Right kidney (tissue), 1 donor: ENCODE results near the gene GOLGB1.
"Not testable (repeated sequence)": the region's sequence is repeated elsewhere in the genome, so short reads cannot be mapped to it uniquely, and the experiment has no call there.

Experiments used
- DNase-seq: peaks from one replicate; pipeline ENCODE4 v3.0.0-alpha.2; 2016

Gene GOLGB1

GRCh38 chr3:121748680-121749275 lies 763 bp downstream of the GOLGB1 start:
- DNase-seq: no peak

DNA sequence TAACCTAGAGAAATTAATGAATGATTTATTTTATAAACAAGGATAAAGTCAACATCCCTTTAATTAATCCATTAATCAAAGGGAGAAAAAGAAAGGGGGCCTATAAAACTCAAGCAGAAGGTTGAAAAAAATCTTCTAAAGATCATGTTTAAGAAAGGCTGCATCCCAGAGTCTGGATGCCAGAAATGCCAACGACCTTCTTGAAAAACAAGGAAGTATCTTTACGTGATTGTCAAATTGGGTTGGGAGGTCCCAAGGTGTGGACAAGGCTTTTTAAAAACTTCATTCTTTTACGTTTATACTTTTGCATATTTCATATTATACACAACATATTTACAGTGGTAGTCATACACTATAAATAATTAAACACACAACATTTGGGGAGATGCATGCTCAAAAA lies 1.6 kb downstream of the GOLGB1 start:
- DNase-seq: no peak

DNA sequence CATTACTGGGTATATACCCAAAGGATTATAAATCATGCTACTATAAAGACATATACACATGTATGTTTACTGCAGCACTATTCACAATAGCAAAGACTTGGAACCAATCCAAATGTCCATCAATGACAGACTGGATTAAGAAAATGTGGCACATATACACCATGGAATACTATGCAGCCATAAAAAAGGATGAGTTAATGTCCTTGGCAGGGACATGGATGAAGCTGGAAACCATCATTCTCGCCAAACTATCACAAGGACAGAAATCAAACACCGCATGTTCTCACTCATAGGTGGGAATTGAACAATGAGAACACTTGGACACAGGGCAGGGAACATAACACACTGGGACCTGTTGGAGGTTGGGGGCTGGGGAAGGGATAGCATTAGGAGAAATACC lies 6.4 kb downstream of the GOLGB1 start:
- DNase-seq: not testable (repeated sequence)

DNA sequence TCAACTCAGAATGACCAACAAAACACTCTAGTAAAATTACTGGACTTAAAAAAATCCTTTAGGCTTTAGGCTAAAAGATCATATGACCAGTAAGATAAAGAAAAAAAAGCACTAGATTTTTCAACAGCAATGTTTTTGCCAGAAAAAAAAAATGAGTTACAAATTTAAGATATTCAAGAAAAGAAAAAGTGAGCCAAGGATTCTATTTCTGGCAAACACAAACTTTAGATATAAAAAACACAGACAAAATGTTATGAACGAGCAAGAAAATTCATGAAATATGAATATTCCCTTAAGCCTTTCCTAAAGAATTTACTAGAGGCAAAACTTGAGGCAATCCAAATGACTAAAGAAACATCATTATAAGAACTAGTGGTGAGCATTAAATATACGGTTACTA lies 8.6 kb downstream of the GOLGB1 start:
- DNase-seq: no peak

GRCh38 chr3:121739902-121740301 lies 9.6 kb downstream of the GOLGB1 start:
- DNase-seq: no peak

DNA sequence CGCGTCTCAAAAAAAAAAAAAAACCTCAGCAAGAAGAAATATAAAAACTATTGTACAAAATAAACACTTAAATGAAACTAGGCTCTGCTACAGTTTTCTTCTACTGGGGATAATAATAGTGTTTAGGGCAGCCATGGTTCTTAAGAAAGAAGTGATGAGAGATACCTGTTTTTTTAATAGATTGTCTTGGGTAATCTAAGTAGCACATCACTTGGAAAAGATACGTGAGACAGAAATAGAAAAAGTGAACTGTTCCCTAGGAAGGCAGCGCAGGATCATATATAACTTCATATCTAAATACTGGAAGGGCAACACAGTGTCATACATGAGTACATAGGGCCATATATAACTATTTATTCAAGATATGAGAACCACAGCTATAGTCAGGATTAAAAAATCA lies 11.9 kb downstream of the GOLGB1 start:
- no peak for DNase-seq

- no peak for DNase-seq
These were observed 13.4 kb downstream of the GOLGB1 start for GRCh38 chr3:121736112-121736511.

GRCh38 chr3:121735047-121735696 lies 14.4 kb downstream of the GOLGB1 start:
- DNase-seq: no peak

DNA sequence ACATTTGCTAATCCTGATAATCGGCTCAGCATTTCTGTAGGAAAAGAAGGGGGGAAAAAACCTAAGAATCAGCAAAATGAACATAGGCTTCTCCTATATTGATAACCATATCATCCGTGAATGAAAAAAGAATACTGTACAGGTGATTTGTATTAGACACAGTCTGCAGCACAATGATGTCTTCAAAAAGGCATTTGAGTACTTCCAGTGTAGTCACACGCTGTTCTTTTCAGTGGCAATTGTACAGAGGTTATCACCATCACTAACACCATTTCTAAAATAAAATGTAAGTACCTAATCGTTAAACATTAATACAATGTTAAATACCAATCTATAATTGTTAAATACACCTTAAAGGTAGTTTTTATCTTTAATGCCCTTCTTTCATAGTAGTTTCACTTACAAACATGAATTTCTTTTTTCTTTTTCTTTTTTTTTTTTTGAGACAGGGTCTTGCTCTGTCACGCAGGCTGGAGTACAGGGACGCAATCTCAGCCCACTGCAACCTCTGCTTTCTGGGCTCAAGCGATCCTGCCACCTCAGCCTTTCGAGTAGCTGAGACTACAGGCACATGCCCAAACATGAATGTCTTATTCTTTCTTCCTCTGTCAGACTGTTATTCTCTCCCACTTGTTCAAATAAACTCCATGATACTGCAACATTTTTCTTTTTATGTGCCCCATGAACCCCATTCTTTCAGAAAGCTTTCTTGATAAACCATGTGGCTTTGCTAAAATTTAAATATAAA lies 18.4 kb downstream of the GOLGB1 start:
- no peak for DNase-seq

DNA sequence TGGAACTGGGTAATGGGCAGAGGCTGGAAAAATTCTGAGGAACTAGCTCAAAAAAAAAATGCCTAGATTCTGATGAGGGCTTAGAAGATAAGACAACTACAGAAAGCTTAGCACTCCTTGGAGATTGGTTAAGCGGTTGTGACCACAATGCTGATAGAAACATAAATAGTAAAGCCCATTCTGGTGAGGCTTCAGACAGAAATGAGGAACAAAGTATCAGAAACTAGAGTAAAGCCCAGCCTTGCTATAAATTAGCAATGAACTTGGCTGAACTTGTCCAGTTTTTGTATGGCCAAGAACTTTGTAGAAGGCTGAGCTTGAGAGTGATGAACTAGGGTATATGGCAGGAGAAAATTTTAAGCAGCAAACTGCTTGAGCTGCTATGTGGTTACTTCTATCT lies 25.4 kb downstream of the GOLGB1 start:
- DNase-seq: no peak

- DNase-seq: no peak
These were observed 26.1 kb downstream of the GOLGB1 start for GRCh38 chr3:121723485-121723884.

DNA sequence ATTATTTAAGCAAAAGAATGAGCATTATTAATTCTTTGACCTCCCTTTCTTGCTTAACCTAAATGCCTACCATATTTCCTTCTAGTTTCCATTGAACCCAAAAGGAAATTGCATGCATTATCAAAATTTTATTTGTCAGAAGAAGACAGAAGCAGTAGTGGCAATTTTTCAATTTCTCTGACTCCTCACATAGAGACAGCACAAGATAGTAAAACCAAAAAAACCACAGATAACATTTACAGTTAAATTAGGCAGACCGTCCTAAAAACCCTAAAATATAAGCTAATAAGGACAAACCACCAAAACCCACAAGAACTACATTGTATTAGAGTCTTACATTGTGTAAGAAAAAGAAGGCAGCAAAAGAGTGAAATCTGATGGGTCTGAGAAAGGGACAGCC lies 27.1 kb downstream of the GOLGB1 start:
- no peak for DNase-seq

DNA sequence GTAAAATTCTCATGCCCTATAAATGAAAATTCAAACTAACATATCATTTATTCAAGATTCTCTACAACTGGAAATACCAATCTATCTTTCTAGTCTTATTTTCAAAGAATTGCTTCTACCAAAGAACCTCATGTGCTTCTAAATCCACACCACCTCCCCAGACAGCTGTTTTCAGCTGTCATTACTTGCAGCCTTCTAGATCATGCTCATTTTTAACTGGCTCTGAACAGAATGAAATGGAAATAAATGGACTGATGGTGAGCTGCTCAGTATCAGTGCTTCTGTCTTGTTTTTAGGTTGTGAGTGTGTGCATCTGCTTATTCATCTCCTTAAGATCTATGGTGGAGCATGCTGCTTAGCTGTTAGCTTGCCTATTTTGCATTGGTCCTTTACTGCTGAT lies 29.4 kb downstream of the GOLGB1 start:
- DNase-seq: no peak

- DNase-seq: no peak
These were observed 30.1 kb downstream of the GOLGB1 start for GRCh38 chr3:121719423-121719822.

- DNase-seq: no peak
These were observed 31.2 kb downstream of the GOLGB1 start for GRCh38 chr3:121718205-121718846.

DNA sequence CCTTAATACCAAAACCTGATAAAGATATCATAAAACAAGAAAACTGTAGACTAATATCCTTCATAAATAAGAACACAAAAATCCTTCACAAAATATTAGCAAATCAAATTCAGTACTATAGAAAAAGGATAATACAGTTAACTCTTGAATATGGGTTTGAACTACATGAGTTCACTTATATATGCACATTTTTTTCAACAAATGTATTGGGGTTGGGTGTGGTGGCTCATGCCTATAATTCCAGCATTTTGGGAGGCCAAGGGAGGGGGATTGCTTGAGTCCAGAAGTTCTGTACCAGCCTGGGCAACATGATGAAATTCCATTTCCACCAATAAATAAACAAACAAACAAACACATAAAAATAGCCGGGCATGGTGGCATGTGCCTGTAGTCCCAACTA lies 39.2 kb downstream of the GOLGB1 start:
- no peak for DNase-seq

- DNase-seq: no peak
These were observed 41.8 kb downstream of the GOLGB1 start for GRCh38 chr3:121707531-121708273.

DNA sequence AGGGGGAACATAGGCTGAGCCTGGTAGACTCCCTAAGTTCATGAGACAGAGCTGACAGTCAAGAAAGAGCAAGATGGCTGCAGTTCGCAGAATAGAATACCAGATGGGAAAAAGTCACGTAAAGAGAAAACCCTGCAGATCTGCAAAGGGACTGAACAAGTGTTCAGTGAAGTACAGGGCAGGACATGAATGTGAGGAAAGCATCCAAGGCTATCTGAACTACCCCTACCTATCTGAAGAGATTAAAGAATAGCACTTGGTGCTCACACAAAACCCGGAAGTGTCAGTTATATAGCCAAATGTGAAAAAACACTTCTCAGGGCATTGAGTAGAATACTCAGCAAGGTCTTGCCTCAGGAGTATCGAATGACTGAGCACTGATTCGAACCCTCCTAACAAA lies 44.0 kb downstream of the GOLGB1 start:
- no peak for DNase-seq

- no peak for DNase-seq
These were observed 45.6 kb downstream of the GOLGB1 start for GRCh38 chr3:121703973-121704372.

DNA sequence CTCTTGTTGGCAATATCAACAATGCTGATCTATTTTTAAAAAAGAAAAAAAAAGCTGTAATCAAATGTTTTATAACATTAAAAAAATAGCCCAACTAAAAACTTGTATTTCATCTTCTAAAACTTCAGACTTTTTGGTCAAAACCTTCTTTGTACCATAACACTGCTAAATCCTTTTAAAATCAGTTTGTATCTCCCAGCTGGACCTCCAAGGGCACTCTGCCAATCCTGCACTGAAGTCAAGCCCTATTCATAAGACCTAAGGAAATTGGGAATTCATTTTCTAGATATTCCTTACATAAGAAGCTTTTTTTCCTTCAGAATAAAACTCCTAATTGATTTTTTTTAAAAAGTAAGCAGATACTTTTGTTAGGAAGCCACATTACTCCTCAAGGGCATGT lies 50.6 kb downstream of the GOLGB1 start:
- DNase-seq: no peak

DNA sequence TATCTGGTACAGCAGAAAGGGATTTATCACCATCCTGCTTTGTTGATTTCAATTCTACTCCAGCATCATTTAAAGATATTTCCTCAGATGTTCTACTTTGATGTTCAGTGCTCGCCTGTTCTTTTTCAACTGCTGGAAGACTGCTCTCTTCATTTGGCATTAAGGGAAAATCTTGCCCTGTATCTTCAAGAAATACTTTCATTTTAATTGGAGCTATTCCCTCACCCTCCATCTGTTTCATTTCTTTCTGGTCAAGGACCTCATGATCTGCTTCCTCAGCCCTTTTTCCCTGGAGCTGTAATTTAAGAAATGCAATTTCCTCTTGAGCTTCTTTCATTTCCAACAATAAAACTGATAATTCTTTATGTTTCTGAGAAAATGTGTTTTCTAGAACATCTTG lies 51.1 kb downstream of the GOLGB1 start:
- no peak for DNase-seq

- DNase-seq: no peak
These were observed 53.4 kb downstream of the GOLGB1 start for GRCh38 chr3:121696186-121696585.
